DMS79 treated with DMSO at 0.1 percent for 48 hours (cell line): ENCODE data around the gene CTIF.

ENCODE experiments used
- DNase-seq: peaks from one replicate; lab custom pipeline; 2025; lab: John Stamatoyannopoulos, UW

The CTIF gene

DNA sequence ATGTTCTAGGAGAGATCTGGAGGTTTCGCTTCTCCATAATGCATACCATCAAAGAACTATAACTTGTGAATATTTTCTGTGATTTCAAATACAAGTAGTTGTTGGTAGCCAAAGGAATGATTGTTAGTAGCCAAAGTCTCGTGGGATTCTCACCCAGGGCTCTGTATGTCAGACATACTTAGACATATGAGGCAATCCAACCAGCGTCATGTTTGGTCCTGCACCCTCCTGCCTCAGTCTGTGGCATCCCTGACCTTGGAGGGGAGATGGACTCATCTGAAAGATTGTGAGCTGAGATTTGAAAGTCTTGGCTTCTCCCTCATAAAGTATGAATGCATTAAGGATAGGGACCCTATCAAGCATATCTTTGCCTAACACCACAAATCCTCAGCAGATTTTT lies 81.2 kb downstream of the CTIF start:
- no peak for DNase-seq

DNA sequence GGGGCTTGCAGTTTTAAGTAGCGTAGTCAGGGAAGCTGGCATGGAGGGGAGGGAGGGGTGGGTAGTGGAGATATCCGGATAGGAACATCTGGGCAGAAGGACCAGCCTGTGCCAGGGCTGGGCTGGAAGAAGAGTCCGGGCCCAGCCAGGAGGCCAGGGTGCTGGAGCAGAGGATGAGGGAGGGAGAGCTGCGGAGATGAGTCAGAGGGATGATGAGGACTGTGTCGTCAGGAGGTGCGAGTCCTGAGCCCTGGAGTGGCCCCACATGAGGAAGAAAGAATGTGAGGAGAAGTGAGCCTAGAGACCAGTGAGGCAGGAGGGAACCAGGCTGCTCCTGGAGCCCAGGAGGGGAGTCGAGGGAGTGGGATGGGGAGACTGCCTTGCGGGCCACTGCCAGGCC lies 82.4 kb downstream of the CTIF start:
- no peak for DNase-seq

DNA sequence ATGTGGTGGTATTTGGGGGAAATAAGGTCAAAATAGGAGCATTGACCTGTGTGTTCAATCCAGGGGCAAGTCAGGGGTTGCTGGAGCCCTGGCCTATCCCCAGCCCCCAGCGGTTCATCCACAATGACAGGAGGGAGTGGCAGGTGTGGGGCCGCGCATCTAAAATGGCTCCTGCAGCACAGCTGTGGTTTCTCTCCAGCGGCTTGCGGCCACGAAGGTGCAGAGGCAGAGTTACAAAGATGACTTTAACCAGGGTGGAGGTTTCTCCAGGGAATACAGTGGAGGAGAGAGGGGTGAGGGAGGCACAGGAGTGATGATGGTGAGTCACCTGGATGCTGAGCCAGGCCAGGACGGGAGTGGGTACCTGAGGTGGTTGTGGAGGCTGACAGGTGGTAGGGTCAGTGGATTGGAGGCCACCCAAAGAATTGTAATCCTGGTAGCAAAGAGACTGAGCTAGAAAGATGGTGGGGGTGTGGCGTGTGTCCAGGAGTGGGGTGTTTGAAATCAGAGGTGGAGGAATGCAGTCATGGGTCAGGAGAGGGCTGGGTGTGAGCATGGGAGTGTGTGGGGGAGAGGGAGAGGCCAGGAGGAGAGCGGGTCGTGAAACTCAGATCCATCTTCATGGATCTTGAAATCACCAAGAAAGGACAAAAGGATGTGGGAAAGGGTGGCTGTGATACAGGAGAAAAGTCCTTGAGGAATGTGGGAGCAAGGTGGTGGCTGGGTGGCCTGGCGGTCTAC lies 83.2 kb downstream of the CTIF start:
- DNase-seq: no peak

DNA sequence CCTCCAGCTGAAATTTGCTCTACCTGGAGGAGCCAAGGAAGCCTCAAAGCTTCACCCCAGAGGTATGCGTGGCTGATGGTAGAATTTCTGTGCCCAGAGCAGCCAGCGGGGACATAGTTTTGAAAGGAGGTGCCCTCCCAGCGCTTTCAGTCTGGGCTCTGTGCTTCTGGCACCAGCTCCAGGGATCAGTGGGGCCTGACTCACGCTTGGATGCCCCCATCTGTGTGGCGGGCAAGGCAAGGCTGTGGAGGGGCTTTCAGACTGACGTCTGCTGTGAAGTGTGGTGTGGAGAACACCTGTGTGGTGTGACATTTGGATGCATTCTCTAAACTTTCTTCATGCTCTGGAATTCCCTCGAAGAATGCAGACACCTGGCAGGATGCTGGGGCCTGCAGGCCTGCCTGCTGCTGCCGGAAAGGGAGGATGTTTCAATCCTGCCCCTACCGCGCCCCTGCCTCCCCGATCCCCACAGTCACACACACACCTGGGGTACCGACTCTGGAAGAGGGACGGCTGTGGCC lies 84.1 kb downstream of the CTIF start:
- DNase-seq: no peak

DNA sequence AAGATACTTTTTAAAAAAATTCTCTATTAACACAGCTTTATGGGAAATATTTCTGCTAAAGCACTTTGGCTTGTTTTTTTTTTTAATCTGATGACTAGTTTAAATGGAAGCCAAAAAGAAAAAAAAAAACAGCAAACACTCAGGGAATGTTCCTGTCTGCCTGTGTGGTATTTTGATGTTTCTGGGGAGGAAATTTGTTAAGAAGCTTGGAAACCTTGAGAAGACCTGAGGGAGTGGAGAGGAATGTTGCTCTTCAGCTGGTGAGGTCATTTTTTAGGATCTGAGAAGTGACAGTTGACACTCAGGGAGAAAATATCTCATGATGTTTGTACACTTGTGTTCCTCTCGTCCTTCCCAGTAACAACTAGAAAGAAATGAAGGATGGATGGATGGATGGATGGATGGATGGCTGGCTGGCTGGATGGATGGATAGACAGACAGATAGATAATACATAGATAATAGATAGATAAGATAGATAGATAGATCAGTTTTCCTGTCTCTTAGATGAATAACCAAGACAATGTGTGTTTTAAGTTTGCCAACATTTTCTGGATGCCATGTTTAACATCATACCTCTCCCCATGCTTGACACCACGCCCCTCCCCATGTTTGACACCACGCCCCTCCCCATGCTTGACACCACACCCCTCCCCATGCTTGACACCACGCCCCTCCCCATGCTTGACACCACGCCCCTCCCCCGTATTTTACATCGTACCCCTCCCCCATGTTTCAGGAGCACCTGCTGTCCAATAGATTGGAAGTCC lies 84.8 kb downstream of the CTIF start:
- DNase-seq: no peak

DNA sequence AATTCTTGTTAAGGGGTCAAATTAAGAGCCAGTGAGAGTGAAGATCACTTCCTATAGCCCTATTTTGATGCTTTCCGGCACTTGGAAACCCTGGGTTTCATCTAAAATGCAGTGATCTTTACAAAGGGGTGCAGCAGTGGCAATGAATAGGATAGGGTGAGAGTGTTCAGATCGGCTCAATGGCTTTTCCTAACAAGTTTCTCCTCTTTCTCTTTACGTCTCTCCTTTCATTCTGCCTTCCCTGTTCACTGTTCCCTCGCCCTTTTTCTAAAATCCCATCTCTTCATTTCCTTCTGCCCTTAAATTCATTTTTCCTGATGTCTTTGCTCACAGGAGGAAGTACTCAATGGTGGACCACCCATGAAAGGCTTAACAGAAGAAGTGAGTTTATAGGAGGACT lies 86.0 kb downstream of the CTIF start:
- DNase-seq: no peak

DNA sequence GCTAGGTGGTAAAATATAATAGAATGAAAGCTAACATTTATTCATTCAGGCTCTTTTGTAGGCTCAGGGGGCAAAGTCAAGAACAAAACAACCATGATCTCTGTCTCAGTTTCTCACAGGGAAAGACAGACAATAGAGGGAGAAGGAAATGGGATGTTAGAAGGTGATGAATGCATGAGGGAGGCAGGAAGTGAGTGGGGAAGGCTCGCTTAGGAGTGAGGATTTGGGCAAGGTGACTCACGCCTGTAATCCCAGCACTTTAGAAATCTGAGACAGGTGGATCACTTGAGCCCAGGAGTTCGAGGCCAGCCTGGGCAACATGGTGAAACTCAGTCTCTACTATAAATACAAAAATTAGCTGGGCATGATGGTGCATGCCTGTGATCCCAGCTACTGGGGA lies 88.4 kb downstream of the CTIF start:
- no peak for DNase-seq

DNA sequence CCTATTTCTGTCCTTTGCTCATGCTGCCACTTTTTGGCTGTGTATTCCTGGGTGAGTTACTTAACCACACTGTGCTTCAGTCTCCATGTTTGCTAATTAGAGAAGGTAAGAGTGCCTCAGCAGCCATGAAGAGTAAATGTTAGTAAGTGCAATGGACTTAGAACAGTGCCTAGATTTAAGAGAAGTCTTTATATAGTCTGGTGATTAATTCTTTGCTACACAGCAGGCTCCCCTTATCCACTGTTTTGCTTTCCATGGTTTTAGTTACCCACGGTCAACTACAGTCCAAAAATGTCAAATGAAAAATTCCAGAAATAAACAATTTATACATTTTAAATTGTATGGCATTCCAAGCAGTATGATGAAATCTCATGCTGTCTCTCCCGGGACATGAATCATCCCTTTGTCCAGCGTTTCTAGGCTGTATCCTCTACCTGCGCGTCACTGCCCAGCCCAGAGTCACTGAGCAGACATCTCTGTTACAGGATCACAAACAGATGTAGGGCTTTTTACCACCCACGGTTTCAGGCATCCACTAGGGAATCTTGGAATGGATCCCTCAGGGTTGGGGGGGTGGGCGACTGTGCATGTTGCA lies 91.0 kb downstream of the CTIF start:
- DNase-seq: no peak

DNA sequence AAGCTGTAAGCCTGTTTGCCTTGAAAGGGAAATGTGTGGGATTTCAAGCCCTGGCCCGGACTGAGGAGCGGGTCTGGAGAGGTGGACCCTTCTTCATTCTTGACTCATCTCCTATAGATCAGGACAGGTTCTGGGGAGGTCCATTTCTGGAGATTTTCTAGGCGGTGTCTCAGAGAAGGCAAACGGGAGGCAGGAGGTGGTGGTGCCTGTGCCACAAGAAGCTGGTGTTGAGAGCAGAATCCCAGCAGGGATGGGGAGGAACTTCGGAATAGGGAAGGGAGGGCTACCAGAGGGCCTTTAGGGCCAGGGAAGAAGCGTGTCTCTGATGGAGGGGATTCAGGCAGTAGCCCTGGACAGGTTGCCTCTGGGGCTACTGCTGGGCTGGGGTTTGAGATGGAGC lies 93.0 kb downstream of the CTIF start:
- DNase-seq: no peak

DNA sequence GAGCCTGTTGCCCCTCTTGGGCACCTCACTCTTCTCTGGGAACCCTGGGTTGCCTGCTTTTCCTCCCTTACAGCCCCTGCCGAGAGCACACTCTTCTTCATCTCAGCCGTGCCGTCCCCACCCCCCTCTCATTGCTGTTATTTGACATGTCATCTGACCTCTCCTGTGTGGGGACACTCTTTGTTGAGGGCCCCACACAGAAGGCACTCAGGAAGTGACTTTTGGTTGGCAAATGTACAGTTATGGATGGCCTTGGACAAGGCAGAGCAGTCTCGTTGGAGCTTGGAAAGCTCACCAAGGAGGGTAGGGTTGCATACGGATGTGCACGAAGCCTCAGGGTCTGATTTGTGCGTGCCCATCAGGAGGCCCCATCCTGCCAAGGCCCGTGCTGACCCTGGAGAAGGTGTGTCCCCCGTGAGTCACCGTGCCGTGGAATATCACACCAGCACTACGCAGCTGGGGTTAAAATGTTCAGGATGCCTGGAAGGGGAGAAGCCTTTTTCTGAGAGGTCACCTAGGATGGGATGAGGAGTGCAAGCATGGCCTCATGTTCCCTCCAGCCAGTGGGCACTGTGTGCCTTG lies 93.9 kb downstream of the CTIF start:
- no peak for DNase-seq

DNA sequence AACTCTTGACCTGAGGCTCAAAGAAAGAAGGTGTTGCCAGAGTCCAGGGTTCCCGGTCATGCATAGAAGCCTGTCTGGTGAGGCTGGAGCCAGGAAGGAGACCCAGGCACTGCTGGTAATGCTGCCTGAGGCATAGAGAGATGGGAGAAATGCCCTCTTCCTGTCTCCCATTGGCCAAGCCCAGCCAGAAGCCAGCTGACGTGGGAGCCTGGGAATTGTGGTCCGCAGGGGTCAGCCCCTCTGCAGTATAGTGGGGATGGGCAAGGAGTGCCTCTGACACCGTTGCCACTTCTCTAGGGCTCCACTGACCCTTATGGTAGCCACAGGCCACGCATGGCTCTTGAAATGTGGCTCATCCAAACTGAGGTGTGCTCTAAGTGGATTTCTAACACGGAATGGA lies 95.7 kb downstream of the CTIF start:
- no peak for DNase-seq

DNA sequence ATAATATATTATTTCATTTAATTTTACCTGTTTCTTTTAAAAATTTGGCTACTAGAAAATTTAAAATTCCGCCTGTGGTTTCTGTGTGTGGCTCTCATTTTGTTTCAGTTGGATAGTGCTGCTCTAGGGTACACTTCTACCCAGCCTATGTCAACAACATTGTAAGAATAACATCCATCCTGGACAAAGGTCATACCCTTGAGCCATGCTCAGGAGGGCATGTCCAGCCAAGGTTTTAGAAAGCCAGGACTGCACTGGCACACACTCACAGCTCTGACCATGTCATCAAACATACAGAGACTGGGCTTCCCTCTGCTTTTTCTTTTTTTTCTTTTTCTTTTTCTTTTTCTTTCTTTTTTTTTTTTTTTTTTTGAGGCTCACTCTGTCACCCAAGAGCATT lies 96.1 kb downstream of the CTIF start:
- no peak for DNase-seq

DNA sequence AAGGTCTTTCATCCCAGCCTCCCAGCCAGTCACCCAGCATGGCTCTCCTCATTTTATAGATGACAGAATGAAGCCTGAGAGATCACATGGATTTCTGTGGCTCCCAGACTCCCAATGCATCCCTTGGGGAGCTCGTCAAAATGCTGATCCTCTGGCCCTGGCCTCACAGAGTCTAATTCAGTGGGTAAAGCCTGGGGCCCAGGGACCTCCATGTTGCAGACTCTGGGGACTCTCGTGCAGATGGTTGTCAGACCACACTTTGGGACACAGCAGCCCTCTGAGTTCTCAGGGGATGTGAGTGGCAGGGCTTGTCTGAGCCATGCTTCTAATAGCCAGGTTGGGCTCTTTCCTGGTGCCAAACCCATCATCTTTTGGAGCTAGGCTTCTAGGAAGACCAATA lies 97.0 kb downstream of the CTIF start:
- DNase-seq: no peak

DNA sequence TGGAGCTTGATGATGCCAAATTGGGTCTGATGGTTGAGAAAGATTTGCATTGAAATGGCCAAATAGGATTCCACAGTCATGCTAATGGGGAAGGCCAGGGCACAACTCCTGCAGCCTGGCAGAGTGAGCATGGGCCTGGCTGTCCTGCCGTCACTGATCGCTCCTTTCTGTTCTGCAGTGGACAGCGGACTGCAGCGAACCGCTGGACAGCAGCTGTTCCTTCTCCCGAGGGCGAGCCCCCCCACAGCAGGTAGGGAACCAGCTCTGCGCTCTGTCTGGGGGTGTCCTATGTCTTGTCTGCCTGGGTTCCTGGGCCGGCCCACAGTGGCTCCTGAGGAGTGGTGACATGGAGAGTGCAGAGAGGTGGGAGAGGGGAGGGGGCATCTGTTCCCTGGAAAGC lies 97.6 kb downstream of the CTIF start:
- no peak for DNase-seq

DNA sequence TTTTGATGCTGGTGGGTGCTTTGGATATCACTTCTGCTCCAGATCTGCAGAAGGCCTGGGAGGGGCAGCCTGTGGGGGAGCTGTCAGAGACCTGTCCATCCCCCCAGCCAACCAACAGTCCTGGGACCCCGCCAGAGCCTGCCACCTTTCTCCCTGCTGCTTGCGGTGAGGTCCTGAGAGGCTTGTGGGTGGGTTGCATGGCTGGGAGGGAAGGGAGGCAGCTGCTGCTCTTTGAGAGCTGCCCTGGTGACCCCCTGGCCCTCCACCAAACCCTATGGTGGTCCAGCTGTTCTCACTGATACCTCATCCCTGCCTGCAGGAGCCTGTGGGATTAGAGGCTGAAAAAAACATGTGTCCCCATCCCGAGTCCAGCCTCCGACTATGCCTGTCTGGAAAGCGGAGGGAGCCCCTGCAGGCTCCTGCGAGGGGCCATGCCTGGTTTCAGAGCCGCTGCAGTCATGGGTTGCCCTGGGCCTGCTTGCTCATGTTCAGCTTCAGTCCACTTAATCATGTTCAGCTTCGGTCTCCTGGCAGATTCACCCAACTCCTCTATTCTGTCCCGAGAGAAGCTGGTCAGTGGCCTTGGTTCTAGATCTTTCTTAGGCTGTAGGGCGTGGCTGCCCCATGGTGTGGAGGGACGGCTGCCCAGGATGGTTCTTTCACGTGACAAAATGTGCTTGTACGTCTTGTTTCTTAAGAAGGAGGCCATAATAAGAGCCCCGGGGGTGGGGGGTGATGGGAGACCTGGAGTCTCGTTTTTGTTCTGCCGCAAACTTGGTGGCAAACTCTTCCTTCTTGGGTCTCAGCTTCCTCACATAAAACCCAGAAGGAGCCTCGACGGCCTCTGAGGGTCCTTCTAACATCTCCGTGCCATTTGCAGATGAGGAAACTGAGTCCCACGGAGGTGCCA lies 98.5 kb downstream of the CTIF start:
- DNase-seq: no peak

DNA sequence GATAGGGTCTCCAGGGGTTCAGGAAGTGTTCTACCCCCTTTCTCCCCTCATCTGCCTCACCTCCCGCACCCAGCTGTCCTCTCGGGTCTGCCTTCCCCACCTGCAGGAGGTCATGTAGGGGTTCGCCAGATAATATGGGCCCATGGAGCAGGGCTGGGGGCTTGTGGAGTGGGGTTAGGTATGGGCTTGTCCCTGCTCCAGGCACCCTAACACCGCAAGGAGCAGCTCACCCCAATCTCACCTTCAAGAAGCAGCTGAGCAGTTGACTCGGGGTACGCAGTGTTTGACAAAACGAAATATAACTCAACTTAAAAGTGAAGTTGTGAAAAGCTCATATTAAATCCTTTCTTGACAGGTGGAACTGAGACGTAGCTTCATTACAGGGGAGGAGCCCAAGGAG lies 99.6 kb downstream of the CTIF start:
- no peak for DNase-seq

DNA sequence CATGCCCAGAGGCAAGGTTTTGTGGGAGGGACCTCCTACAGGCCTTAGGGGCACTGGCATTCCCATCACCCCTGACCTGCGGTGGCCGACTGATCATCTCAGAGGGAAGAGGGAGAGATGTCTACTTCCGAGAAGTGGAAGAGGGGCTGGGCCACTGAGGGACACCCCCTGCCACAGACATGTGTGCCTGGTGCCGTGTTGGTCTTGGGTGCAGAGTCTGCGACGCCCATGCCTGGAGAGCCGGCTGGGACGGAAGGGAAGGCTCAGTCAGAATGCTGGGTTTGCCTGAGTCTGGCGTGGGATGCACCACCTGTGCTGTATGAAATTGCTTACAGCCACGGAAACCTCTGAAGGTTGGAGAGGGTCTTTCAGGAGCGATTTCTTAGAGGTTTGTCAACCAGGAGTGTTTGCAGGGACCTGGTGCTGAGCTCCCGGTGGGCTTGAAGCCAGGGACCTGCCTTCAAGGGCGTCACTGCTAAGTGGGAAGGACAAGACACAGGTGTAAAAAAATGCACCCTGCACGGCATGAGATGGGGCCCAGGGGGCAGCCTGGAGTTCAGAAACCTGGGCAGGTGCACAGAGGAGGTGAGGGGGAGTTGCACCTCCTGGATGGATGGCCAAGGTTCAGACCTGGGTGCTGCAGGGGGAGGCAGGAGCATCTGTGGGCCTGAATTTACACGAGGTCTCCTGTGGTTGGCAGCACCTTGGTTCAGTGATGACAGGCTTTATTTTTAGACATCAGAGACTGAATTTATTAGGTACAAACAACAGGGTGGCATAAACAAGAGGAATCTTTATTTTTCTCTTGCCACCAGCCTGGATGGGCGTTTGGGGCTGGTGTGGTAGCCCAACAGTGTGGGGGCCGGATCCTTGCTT lies 100.3 kb downstream of the CTIF start:
- no peak for DNase-seq

DNA sequence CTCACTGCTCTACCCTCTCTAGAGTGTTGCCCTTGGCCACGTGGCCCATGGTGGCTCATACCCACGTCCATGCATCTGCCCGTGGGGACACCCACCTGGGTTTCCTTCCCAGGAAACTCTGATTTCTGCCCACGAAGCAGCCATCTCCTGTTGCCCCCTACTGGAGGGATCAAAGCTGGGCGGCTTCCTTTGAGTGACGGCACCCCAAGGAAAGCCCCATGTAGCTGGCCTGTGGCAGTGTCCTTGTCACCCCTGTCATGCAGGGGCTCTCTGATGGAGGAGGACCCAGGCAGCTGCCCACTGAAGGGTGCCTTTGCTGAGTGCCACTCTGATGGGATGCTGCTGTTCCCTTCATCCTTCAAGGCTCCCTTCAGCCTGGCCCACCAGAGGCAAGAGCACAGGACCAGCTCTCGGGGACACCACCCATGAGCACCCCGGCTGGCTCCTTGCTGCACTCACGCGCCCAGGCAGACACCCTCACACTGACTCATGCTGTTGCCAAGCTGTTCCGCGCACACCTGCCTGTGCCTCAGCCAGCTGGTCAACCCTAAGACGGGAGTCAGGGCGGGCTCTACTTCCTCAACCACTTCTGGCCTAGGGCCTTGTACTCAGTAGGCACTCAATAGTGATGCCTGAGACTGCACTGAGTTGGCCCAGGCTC lies 101.1 kb downstream of the CTIF start:
- DNase-seq: no peak

DNA sequence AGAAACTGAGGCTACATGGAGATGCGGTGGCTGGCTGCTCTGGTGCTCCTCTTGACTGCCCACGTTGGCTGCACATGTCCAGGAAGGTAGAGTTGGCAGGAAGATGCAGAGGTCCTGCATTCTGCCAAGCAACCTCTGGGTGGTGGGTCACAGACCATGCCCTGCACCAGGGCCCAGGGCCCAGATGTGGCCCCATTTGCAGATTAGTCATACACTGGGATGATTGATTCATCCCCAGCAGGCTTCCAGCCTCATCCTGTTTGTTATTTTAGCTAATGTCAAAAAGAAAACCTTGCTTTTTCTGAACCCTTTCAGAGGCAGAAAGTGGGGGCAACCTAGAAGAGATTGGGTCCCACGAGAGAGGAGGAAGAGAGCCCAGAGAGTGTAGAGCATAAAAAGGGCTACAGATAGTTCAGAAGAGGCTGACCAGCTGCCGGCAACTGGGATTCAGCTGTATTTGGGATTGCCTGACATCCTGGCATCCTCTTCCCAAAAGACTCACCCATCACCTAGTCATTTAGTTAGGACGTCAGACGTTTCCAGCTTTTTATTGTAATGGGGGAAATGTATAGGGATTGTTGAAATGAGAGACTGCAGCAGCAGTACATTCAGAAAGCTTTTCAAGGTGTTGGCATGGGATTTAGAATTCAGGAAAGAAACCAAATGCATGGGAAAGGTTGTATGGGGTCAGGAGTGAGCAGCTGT lies 101.9 kb downstream of the CTIF start:
- DNase-seq: no peak

DNA sequence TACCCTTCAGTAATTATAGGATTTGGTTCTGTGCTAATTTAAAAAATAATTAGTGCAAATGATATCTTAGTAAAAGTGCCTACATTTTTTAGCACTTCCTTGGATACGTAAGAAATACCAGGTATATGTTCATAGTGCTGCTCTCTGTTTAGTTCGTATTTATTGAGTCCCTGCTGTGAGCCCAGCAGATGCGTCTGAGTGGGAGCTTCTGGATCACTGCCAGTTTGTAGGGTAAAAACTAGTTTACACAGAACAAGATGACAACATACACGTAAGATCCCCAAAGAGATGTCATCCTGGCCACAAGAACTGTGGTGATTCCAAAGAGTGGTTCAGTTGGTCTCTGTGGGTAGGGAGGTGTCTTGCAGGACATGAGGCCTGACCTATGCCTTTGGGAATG lies 103.2 kb downstream of the CTIF start:
- no peak for DNase-seq
